WI38 (cell line): ENCODE measurements around the gene HIKESHI.

ENCODE experiments used
- H3K4me3 ChIP-seq: 2 replicates; pipeline ENCODE4 v1.5.1; 2011; ENCODE audit warnings: low read depth, mild to moderate bottlenecking, control low read depth, low read length
- TF ChIP-seq, protein P1 (sequence below): IDR thresholded peaks from 2 replicates; pipeline ENCODE4 v1.5.1; 2012; ENCODE audit warnings: low read depth, mild to moderate bottlenecking, control low read depth, low read length

Gene HIKESHI

GRCh38 chr11:86264649-86265048 lies 37.4 kb upstream of the HIKESHI start:
- TF ChIP-seq, protein P1, sequence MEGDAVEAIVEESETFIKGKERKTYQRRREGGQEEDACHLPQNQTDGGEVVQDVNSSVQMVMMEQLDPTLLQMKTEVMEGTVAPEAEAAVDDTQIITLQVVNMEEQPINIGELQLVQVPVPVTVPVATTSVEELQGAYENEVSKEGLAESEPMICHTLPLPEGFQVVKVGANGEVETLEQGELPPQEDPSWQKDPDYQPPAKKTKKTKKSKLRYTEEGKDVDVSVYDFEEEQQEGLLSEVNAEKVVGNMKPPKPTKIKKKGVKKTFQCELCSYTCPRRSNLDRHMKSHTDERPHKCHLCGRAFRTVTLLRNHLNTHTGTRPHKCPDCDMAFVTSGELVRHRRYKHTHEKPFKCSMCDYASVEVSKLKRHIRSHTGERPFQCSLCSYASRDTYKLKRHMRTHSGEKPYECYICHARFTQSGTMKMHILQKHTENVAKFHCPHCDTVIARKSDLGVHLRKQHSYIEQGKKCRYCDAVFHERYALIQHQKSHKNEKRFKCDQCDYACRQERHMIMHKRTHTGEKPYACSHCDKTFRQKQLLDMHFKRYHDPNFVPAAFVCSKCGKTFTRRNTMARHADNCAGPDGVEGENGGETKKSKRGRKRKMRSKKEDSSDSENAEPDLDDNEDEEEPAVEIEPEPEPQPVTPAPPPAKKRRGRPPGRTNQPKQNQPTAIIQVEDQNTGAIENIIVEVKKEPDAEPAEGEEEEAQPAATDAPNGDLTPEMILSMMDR: no peak
- no peak overlapping the region for H3K4me3 ChIP-seq

DNA sequence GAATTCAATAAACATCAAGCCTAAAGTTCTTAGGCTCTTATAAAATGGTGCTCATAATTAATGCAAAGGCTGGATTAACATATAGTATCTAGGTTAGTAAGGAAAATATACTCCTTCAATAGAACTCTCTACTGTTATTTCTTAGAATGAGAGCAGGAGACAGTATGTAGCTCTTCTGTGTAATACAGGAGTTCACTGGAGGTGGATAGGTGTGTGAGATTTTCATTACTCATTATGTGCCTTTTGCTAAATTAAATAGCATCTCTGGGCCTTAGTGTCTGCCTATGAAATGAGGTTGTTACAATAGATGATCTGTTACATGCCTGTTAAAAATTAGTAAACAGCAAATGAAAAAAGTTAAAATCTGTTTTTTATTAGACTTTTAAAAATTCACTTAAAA lies 36.8 kb upstream of the HIKESHI start:
- TF ChIP-seq, protein P1: no peak
- no peak overlapping the region for H3K4me3 ChIP-seq

- TF ChIP-seq, protein P1: no peak
- H3K4me3 ChIP-seq: no peak overlapping the region
Measured at GRCh38 chr11:86269645-86270044, 32.4 kb upstream of the HIKESHI start.

DNA sequence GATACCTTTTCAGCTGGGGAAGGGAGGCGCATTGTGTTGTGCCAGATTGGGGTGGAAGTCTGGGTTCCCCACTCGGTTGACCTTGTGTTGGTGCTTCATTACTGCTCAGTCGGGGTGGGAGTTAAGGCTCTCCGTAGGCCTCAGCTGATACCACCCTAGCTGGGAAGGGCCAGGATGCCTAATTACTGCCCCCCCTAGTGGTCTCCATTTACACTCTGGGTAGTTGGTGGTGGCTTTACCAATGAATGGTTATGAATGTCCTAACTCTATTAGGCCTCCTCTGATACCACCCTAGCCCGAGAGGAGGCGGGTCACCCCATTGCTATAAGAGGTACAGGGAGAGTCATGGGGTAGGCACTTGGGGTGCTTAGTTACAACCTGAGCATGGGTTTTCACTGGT lies 27.5 kb upstream of the HIKESHI start:
- H3K4me3 ChIP-seq: no peak overlapping the region
- TF ChIP-seq, protein P1: no peak

DNA sequence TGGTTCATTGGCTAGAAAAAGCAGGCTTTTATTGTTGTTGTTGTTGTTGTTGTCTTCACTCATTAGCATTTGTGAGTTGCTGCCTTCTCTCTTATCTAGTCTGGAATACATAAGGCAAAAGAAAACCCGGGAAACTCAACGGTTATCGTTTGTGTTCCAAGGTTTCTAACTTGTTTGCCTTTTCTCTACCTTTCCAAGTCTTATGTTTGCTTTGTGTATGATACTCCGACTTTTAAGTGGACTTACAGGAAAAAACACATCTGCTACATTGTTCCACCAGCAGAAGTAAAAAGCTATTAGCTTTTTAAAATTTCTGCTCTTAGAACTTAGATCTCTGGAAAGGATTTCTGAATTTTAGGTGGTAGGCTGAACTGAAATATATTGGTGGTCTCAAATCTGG lies 27.0 kb upstream of the HIKESHI start:
- TF ChIP-seq, protein P1: no peak
- H3K4me3 ChIP-seq: no peak overlapping the region

DNA sequence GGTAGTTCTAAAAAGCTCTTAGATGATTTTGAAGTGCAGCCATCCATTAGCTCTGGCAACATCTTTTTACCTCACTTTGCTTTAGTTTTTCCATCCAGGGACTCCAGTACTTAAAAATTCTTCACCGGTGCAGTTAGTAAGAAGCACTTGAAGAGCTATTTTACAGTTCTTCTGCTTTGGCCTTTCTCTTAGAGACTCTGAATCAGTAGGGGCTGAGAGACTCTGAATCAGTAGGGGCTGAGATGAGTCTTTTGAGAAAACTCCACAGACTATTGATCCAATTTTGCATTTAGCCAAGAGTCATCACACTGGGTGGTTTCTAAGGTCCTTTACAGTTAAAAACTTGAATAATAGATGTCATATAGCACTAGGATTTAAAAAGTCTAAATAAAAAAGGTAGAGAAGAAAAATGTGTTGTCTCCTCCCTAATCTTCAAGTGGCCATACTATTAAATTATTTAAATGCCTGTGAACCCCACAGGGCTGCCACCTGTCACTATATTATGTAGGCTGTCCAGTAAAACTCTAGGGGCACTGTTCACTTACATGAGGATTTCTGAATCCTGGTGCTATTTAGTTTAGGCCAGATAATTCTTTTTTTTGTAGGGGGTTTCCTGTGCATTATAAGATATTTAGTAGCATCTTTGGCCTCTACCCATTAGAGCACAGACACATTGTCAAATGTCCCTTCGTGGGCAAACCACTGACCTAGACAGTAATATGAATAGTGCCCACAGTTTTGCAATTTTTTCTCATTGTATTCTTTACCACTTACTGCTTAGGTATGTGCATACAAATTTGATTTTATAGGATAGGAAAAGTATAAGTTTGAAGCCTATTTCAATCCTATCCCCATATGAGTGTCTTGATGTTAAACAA lies 26.3 kb upstream of the HIKESHI start:
- TF ChIP-seq, protein P1: no peak
- H3K4me3 ChIP-seq: no peak overlapping the region

DNA sequence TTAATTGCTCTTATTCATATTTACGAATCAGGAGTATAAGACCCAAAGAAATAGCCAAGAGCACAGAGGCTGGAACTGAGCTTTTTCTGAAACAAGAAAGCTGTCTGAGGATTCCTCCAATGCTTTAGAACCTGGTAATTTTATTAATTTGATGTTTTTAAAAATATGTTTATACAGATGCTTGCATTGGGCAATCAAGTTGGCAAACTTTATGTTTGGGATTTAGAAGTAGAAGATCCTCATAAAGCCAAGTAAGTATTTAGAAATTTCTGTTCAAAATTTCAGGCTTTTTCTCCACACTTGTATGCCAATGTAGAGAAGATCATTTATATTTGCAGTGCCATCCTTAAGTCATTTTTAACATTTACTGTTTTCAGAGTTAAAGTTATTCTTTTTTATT lies 24.3 kb upstream of the HIKESHI start:
- no peak overlapping the region for H3K4me3 ChIP-seq
- TF ChIP-seq, protein P1: no peak
